Measurements from ENCODE around the gene PLS3.

PLS3 gene

DNA sequence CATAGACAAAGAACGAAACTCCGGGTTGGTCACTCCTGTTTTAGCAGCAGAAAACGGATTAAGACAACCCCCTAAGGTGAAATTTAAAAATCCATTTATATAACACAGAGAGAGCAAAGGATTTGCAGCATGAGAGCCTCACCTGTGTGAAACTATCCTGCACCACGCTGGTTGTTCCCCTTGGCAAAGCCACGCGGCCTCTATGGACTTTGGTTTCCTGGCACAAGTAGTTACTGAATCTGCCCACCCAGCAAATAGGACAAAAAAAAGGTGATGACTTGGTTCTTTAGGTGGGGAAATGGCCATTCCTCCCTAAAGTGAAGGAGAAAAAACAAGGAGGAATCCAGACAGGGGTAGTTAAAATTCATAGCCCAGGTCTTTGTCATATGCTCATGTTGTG lies 133.1 kb downstream of the PLS3 start:
- DNase-seq (ENCODE audit: low read depth) = no peak

DNA sequence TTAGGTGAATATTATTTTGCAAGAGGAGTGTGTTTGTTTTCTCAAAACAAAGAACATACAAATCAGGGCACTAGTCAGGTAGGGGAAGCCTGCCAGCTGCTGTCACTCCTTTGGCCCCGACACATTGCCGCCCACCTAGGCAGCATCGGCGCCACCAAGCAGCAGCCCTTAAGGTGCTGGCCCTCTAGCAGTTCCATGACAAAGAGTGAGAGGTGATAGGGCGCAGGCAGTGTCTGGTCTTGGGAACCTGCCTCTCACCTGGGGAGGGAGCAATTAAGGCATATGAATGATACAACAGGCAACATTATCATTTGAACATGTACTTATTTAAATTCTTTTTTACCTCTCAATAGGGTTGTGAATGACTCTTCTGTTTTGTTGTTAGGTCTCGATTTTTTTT lies 135.1 kb downstream of the PLS3 start:
- no peak for DNase-seq (ENCODE audit: low read depth)

DNA sequence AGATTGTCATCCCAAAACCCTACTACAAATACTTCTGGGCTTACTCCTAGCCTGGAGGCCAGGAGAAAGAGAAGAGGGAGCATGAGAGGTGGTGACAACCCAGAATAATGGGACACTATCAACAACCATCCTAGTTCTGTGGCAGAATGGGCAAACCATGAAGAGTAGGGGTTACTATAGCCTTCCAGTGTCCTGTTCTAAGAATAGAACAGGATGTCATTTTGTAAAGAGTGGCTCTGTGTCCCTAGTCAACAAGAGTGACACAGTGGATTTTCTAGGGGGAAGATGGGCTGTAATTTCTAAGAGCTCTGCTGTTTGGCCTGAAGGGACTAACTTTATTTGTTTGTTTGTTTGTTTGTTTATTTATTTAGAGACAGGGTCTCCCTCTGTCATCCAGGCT lies 136.0 kb downstream of the PLS3 start:
- no peak for DNase-seq (ENCODE audit: low read depth)

DNA sequence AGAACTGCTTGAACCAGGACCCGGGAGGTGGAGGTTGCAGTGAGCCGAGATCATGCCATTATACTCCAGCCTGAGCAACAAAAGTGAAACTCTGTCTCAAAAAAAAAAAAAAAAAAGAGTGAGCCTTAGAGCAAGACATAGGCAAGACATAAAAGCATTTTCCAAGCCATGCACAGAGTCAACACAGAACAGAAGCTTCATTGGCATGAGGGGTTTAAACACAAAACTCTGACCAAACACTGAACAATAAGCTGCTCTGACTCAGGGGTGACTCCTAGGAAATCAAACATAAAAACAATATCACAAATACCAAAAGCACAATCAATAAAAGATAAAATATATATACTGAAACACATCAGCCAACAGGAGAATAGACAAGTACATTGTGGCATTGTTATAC lies 136.8 kb downstream of the PLS3 start:
- DNase-seq (ENCODE audit: low read depth) = no peak
